HepG2 (cell line): ENCODE data around the gene NOTCH2. TPM values are rescaled to one million over a fixed set of nuclear protein-coding genes. Genes with fewer than 3 reads are reported as not detected.

Source experiments
- ATAC-seq: fragments of 200-7000 bp; cut with Tn5 transposase; 3 replicates; pipeline ENCODE4 v1.9.1; 2020; ENCODE audit warnings: mild to moderate bottlenecking, moderate library complexity
- BruUV-seq: library from RNA; stranded (reverse); fragments of 400-500 nt; replicated peaks from 2 replicates; lab custom pipeline; 2021; lab: Mats Ljungman, UMichigan
- CTCF ChIA-PET: fragments of 300-600 bp; formaldehyde crosslinking; extraction: SDS; loops from one replicate; lab custom pipeline; 2021; ENCODE audit warnings: low total read pairs, inconsistent platforms, low intra/inter-chr PET ratio; lab: Yijun Ruan, JAX
- POLR2A ChIA-PET: fragments of 350-600 bp; sonication (Branson Sonifier 250); formaldehyde crosslinking; loops from one replicate; lab custom pipeline; 2020; ENCODE audit warnings: antibody characterized with exemption, inconsistent platforms; lab: Yijun Ruan, JAX
- DNase-seq: peaks from one replicate; pipeline ENCODE4 v3.0.0-alpha.2; 2015; ENCODE audit warnings: low spot score
- FAIRE-seq: peaks from 3 replicates; lab custom pipeline; 2011; peaks lifted over from hg19 to GRCh38; lab: Jason Lieb, UNC
- H2AFZ ChIP-seq: one replicate; pipeline ENCODE4 v1.6.1; 2011; ENCODE audit warnings: low read length, inconsistent platforms
- H3K27ac ChIP-seq: fragments of 300-600 bp; 3 replicates; pipeline ENCODE4 v1.8.0; 2011; ENCODE audit warnings: mixed run types, mild to moderate bottlenecking, mixed read lengths, low read length, inconsistent platforms; ENCODE audit not compliant: insufficient read depth; ENCODE audit errors: extremely low read length
- H3K27me3 ChIP-seq, 2 experiments: fragments of 200-600 bp in 1 of 2; 2 replicates in 1 of 2; 3 replicates in 1 of 2; pipeline versions ENCODE4 v1.6.0 to v1.8.0; 2011; ENCODE audit warnings: low read length in 2 of 2, mild to moderate bottlenecking in 2 of 2, moderate library complexity in 2 of 2, inconsistent platforms in 1 of 2; ENCODE audit not compliant: insufficient read depth in 2 of 2, control insufficient read depth in 1 of 2
- H3K36me3 ChIP-seq, 2 experiments: fragments of 200-600 bp in 1 of 2; replicated peaks in 1 of 2; 2 replicates in 1 of 2; 3 replicates in 1 of 2; pipeline versions ENCODE4 v1.5.1 to v1.8.0; 2011; ENCODE audit warnings: low read length in 2 of 2, inconsistent platforms in 1 of 2; ENCODE audit not compliant: insufficient read depth in 2 of 2, control insufficient read depth in 1 of 2
- H3K4me1 ChIP-seq: 2 replicates; pipeline ENCODE4 v1.5.1; 2012; ENCODE audit warnings: low read length, inconsistent platforms; ENCODE audit not compliant: insufficient read depth
- H3K4me2 ChIP-seq: 2 replicates; pipeline ENCODE4 v1.6.0; 2011; ENCODE audit warnings: low read depth, low read length, inconsistent platforms
- H3K4me3 ChIP-seq, 3 experiments: fragments of 200-600 bp in 1 of 3; sonication (generic), shearing (Covaris generic) in 1 of 3; replicated peaks in 1 of 3; 2 replicates each; pipeline ENCODE4 v1.5.1; 2011 to 2016; ENCODE audit warnings: low read length in 3 of 3, inconsistent platforms in 2 of 3, low read depth in 2 of 3, mild to moderate bottlenecking in 2 of 3, control low read depth in 1 of 3, mixed read lengths in 1 of 3; ENCODE audit not compliant: insufficient read depth in 1 of 3
- H3K79me2 ChIP-seq: one replicate; pipeline ENCODE4 v1.6.1; 2011; ENCODE audit warnings: low read length, inconsistent platforms; ENCODE audit not compliant: insufficient read depth
- H3K9ac ChIP-seq: 2 replicates; pipeline ENCODE4 v1.6.0; 2011; ENCODE audit warnings: mild to moderate bottlenecking, low read depth, low read length, inconsistent platforms; ENCODE audit not compliant: insufficient read depth
- H3K9me3 ChIP-seq: 2 replicates; pipeline ENCODE4 v1.5.1; 2012; ENCODE audit warnings: mild to moderate bottlenecking, low read length
- H4K20me1 ChIP-seq: 2 replicates; pipeline ENCODE4 v1.6.0; 2011; ENCODE audit warnings: inconsistent platforms, mild to moderate bottlenecking, low read length, moderate library complexity; ENCODE audit not compliant: insufficient read depth
- ARNTL ChIP-seq: sonication (generic); formaldehyde crosslinking; IDR thresholded peaks from 2 replicates; pipeline ENCODE4 v1.4.0; 2020; ENCODE audit warnings: mild to moderate bottlenecking, missing genetic modification reagents
- HNF4A ChIP-seq: sonication (generic); formaldehyde crosslinking; IDR thresholded peaks from 2 replicates; pipeline ENCODE4 v1.4.0; 2020; ENCODE audit warnings: missing genetic modification reagents
- ISX ChIP-seq: sonication (generic); formaldehyde crosslinking; conservative IDR thresholded peaks from 2 replicates; pipeline ENCODE4 v1.5.0; 2020; ENCODE audit warnings: missing genetic modification reagents
- NKX3-1 ChIP-seq: sonication (generic); formaldehyde crosslinking; IDR thresholded peaks from 2 replicates; pipeline ENCODE4 v1.5.0; 2020; ENCODE audit warnings: missing genetic modification reagents
- NR2F6 ChIP-seq, 2 experiments: IDR thresholded peaks; 2 replicates each; pipeline ENCODE4 v1.6.1; 2016; ENCODE audit warnings: antibody characterized with exemption in 1 of 2, mild to moderate bottlenecking in 1 of 2
- PTBP1 ChIP-seq: fragments of 200-400 bp; formaldehyde crosslinking; IDR thresholded peaks from 2 replicates; pipeline ENCODE4 v1.6.1; 2018; ENCODE audit warnings: low read length, low read depth; ENCODE audit not compliant: poor library complexity, severe bottlenecking
- RBAK ChIP-seq: sonication (generic); formaldehyde crosslinking; IDR thresholded peaks from 2 replicates; pipeline ENCODE4 v1.5.1; 2020; ENCODE audit warnings: mild to moderate bottlenecking, missing genetic modification reagents
- TOPORS ChIP-seq: sonication (generic); formaldehyde crosslinking; IDR thresholded peaks from 2 replicates; pipeline ENCODE4 v1.8.0; 2023; ENCODE audit warnings: mild to moderate bottlenecking, missing genetic modification reagents
- U2AF2 ChIP-seq: fragments of 200-400 bp; formaldehyde crosslinking; IDR thresholded peaks from 2 replicates; pipeline ENCODE4 v1.6.1; 2017; ENCODE audit warnings: low read depth, mild to moderate bottlenecking, low read length
- ZBTB38 ChIP-seq: sonication (generic); formaldehyde crosslinking; IDR thresholded peaks from 2 replicates; pipeline ENCODE4 v1.5.1; 2020; ENCODE audit warnings: mild to moderate bottlenecking, missing genetic modification reagents
- ZNF160 ChIP-seq: sonication (generic); formaldehyde crosslinking; IDR thresholded peaks from 2 replicates; pipeline ENCODE4 v1.8.0; 2022; ENCODE audit warnings: mild to moderate bottlenecking, inconsistent platforms, missing genetic modification reagents
- ZNF496 ChIP-seq: sonication (generic); formaldehyde crosslinking; IDR thresholded peaks from 2 replicates; pipeline ENCODE4 v1.8.1; 2023; ENCODE audit warnings: mild to moderate bottlenecking, moderate library complexity, missing genetic modification reagents; ENCODE audit not compliant: insufficient replicate concordance
- ZNF776 ChIP-seq: sonication (generic); formaldehyde crosslinking; IDR thresholded peaks from 2 replicates; pipeline ENCODE4 v1.4.0; 2020; ENCODE audit warnings: mild to moderate bottlenecking, missing genetic modification reagents
- WGBS: methylation state at CpG from one replicate; pipeline ENCODE4 v1.1.6; 2017; ENCODE audit warnings: low lambda C conversion rate; 5-methylcytosine and 5-hydroxymethylcytosine counted together
- in situ Hi-C: cut with HindIII; loops from 2 replicates; pipeline ENCODE4 v1.10.0; 2017; ENCODE audit warnings: low pct_unique_long_range_greater_than_20kb; ENCODE audit not compliant: extremely low pct_ligation_motif_present
- intact Hi-C: fragments of 100-400 bp; cut with micrococcal nuclease; formaldehyde crosslinking; loops from one replicate; pipeline ENCODE4 v1.10.0; 2022; ENCODE audit not compliant: unreplicated experiment
- polyA plus RNA-seq, 8 experiments: library from polyadenylated mRNA; depleted of rRNA in 3 of 8; stranded (reverse) in 7 of 8; unstranded in 1 of 8; fragments of >200 nt; fragmentation: Illumina TruSeq in 4 of 8; extraction: Trizol in 4 of 8; gene quantifications; 2 replicates each; pipeline versions ENCODE4 v1.2.1 to v1.2.3, GENCODE V29; 2011 to 2016; ENCODE audit warnings: low read depth in 4 of 8, missing spikeins in 1 of 8, mixed read lengths in 1 of 8; ENCODE audit not compliant: insufficient read depth in 1 of 8
- total RNA-seq, 5 experiments: library from RNA; depleted of rRNA; stranded (reverse); fragments of >200 nt; fragmentation: Illumina TruSeq; extraction: Trizol; gene quantifications; 2 replicates each; pipeline ENCODE4 v1.2.3, GENCODE V29; 2016; ENCODE audit warnings: low read depth in 1 of 5
- TF ChIP-seq, protein P1 (sequence below): sonication (generic); formaldehyde crosslinking; IDR thresholded peaks from 2 replicates; pipeline ENCODE4 v1.8.0; 2022; ENCODE audit warnings: missing genetic modification reagents, mild to moderate bottlenecking, inconsistent platforms, borderline replicate concordance
- TF ChIP-seq, protein P2 (sequence below): sonication (generic); formaldehyde crosslinking; IDR thresholded peaks from 2 replicates; pipeline ENCODE4 v1.8.0; 2022; ENCODE audit warnings: low read depth, missing genetic modification reagents
- TF ChIP-seq, protein P3 (sequence below): IDR thresholded peaks from 2 replicates; pipeline ENCODE4 v1.6.1; 2012; ENCODE audit warnings: low read length, improper control_type of control experiment
- TF ChIP-seq, protein P4 (sequence below): sonication (generic); formaldehyde crosslinking; IDR thresholded peaks from 2 replicates; pipeline ENCODE4 v1.5.0; 2020; ENCODE audit warnings: mild to moderate bottlenecking, missing genetic modification reagents

Gene NOTCH2
- total and polyA plus RNA-seq, 2 of the 13 experiments (the other 11 are each of a cell fraction or from before 2014, with no cell fraction given): 4.0 to 11.4 TPM

DNA sequence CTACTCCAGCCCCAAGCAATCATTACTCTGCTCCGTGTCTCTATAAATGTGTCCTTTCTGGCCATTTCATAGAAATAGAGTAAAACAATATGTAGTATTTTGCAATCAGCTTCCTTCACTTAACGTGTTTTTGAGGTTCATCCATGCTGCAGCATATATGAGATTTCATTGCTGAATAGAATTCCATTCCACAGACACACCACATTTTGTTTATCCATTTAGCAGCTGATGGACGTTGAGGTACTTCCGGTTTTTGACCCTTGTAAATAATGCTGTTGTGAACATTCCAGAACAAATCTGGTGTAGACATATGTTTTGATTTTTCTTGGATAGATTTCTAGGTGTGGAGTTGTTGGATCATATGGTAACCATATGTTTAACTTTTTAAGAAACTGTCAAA lies 203.8 kb downstream of the NOTCH2 start:
- intact Hi-C loops: no loop called here
- in situ Hi-C loops: loop anchor here (10.0 kb wide), 1 partner anchor 51 kb away; the partner anchor contains the start of gene REG4

More for the DNA sequence above, 203.8 kb downstream of the NOTCH2 start:
- no peak overlapping the region for H3K4me2 ChIP-seq
- BruUV-seq: no TSS peak
- H3K4me1 ChIP-seq: no peaks in the 10 kb centered on the region
- no peaks in the 10 kb centered on the region for H4K20me1 ChIP-seq
- no peak overlapping the region for H3K27ac ChIP-seq
- POLR2A ChIA-PET: no interaction called here
- no peak overlapping the region for H3K4me3 ChIP-seq
- CTCF ChIA-PET: no interaction called here
- H3K9me3 ChIP-seq: no peaks in the 10 kb centered on the region
- ATAC-seq: no peak
- WGBS: 3% methylated on average over 4 of the region's 4 CpGs
- no peak for FAIRE-seq
- H3K9ac ChIP-seq: no peak overlapping the region
- DNase-seq: no peak
- H3K27me3 ChIP-seq: peaks cover 0 to 3% of the 10 kb centered on the region in 2 experiments; a peak in 2 of 5 replicates
- TF ChIP-seq NKX3-1 (CRISPR knock-in tag) (no peak), RBAK (CRISPR knock-in tag) (no peak), ISX (CRISPR knock-in tag) (no peak), NR2F6 (IDR thresholded peaks at IDR 0.05) (no peak), NR2F6 (CRISPR knock-in tag; IDR thresholded peaks at IDR 0.05) (no peak), ZBTB38 (CRISPR knock-in tag) (no peak), ZNF776 (CRISPR knock-in tag) (no peak), ZNF160 (no peak), ZNF496 (CRISPR knock-in tag) (no peak), PTBP1 (no peak), ARNTL (CRISPR knock-in tag) (no peak), U2AF2 (no peak), HNF4A (CRISPR knock-in tag) (no peak), TOPORS (CRISPR knock-in tag) (no peak)
- TF ChIP-seq, protein P1, sequence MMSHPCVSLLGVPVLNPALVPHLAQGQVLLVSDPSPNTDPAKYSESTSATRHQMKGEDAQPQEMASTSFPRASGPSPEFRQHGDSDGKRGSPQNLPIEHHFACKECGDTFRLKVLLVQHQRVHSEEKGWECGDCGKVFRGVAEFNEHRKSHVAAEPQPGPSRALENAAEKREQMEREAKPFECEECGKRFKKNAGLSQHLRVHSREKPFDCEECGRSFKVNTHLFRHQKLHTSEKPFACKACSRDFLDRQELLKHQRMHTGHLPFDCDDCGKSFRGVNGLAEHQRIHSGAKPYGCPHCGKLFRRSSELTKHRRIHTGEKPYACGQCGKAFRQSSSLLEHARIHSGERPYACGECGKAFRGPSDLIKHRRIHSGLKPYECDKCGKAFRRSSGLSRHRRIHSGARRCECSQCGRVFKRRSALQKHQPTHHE: no peak
- TF ChIP-seq, protein P2, sequence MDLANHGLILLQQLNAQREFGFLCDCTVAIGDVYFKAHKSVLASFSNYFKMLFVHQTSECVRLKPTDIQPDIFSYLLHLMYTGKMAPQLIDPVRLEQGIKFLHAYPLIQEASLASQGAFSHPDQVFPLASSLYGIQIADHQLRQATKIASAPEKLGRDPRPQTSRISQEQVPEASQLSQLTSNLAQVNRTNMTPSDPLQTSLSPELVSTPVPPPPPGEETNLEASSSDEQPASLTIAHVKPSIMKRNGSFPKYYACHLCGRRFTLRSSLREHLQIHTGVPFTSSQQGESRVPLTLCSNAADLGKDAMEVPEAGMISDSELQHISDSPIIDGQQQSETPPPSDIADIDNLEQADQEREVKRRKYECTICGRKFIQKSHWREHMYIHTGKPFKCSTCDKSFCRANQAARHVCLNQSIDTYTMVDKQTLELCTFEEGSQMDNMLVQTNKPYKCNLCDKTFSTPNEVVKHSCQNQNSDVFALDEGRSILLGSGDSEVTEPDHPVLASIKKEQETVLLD: no peak
- TF ChIP-seq, protein P3, sequence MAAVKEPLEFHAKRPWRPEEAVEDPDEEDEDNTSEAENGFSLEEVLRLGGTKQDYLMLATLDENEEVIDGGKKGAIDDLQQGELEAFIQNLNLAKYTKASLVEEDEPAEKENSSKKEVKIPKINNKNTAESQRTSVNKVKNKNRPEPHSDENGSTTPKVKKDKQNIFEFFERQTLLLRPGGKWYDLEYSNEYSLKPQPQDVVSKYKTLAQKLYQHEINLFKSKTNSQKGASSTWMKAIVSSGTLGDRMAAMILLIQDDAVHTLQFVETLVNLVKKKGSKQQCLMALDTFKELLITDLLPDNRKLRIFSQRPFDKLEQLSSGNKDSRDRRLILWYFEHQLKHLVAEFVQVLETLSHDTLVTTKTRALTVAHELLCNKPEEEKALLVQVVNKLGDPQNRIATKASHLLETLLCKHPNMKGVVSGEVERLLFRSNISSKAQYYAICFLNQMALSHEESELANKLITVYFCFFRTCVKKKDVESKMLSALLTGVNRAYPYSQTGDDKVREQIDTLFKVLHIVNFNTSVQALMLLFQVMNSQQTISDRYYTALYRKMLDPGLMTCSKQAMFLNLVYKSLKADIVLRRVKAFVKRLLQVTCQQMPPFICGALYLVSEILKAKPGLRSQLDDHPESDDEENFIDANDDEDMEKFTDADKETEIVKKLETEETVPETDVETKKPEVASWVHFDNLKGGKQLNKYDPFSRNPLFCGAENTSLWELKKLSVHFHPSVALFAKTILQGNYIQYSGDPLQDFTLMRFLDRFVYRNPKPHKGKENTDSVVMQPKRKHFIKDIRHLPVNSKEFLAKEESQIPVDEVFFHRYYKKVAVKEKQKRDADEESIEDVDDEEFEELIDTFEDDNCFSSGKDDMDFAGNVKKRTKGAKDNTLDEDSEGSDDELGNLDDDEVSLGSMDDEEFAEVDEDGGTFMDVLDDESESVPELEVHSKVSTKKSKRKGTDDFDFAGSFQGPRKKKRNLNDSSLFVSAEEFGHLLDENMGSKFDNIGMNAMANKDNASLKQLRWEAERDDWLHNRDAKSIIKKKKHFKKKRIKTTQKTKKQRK: no peak
- TF ChIP-seq, protein P4, sequence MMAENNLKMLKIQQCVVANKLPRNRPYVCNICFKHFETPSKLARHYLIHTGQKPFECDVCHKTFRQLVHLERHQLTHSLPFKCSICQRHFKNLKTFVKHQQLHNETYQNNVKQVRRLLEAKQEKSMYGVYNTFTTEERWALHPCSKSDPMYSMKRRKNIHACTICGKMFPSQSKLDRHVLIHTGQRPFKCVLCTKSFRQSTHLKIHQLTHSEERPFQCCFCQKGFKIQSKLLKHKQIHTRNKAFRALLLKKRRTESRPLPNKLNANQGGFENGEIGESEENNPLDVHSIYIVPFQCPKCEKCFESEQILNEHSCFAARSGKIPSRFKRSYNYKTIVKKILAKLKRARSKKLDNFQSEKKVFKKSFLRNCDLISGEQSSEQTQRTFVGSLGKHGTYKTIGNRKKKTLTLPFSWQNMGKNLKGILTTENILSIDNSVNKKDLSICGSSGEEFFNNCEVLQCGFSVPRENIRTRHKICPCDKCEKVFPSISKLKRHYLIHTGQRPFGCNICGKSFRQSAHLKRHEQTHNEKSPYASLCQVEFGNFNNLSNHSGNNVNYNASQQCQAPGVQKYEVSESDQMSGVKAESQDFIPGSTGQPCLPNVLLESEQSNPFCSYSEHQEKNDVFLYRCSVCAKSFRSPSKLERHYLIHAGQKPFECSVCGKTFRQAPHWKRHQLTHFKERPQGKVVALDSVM (CRISPR knock-in tag): no peak
- H3K79me2 ChIP-seq: no peaks in the 10 kb centered on the region
- H2AFZ ChIP-seq: no peak overlapping the region
- H3K36me3 ChIP-seq: no peaks in the 10 kb centered on the region
